MM.1S (cell line): Measurements from ENCODE around the gene WNT3.

Source experiments
- CTCF ChIP-seq: fragments of 300-600 bp; sonication (generic); IDR thresholded peaks from 2 replicates; pipeline ENCODE4 v1.5.1; 2016; ENCODE audit warnings: antibody characterized with exemption, low read length, mixed read lengths
- EZH2 ChIP-seq: fragments of 300-600 bp; sonication (generic); optimal IDR thresholded peaks from 2 replicates; pipeline ENCODE3; 2017; ENCODE audit warnings: low read depth, mild to moderate bottlenecking, antibody characterized with exemption, low read length, mixed read lengths
- EZH2phosphoT487 ChIP-seq: fragments of 300-600 bp; sonication (generic); IDR thresholded peaks from 2 replicates; pipeline ENCODE4 v1.6.1; 2018; ENCODE audit warnings: antibody characterized with exemption, low read length

- TF ChIP-seq CTCF (no peak), EZH2 (no peak), EZH2phosphoT487 (no peak)
Measured at GRCh38 chr17:46847204-46848191, 29.0 kb upstream of the WNT3 start.
